GM18505 (cell line): ENCODE results near the gene KIF1C.

Experiments used
- ATAC-seq: cut with Tn5 transposase; IDR thresholded peaks from one replicate; pipeline ENCODE4 v1.9.1; 2021; ENCODE audit not compliant: unreplicated experiment
- POLR2A ChIP-seq: IDR thresholded peaks from 4 replicates; pipeline ENCODE4 v1.6.1; 2011; ENCODE audit warnings: borderline replicate concordance; ENCODE audit not compliant: insufficient read depth, insufficient read length; ENCODE audit errors: extremely low read depth

The KIF1C gene

GRCh38 chr17:4997302-4998026 is at the start of gene KIF1C, which contains the start of gene INCA1:
KIF1C (plus strand) TSS chr17:4997950; CDS start chr17:5000247, 2,297 bp downstream.
INCA1 (minus strand) TSS chr17:4997522; CDS start chr17:4994437, 3,085 bp downstream.
- ATAC-seq: peak; percentile 77
- peak; percentile 40 for TF ChIP-seq POLR2A

GRCh38 chr17:4948166-4948930 is 49.4 kb upstream of the KIF1C start, which contains the start of gene PFN1:
PFN1 (minus strand) TSS chr17:4948530; CDS start chr17:4948394, 136 bp downstream.
- peak; percentile 20 for ATAC-seq

GRCh38 chr17:4948931-4949320 is 48.8 kb upstream of the KIF1C start:
- ATAC-seq: peak; percentile 29
- peak; percentile 55 for TF ChIP-seq POLR2A

More at GRCh38 chr17:4948166-4948930, 49.4 kb upstream of the KIF1C start, which contains the start of gene PFN1:
- peak; percentile 94 for TF ChIP-seq POLR2A

- peak; percentile 61 for TF ChIP-seq POLR2A
- ATAC-seq: peak; percentile 20
These were observed 48.3 kb upstream of the KIF1C start for GRCh38 chr17:4949321-4950074.

- peak; percentile 3 for ATAC-seq
- peak; percentile 41 for TF ChIP-seq POLR2A
These were observed 47.5 kb upstream of the KIF1C start for GRCh38 chr17:4950075-4950745.

- ATAC-seq: no peak
- TF ChIP-seq POLR2A: no peak
These were observed 47.0 kb upstream of the KIF1C start, which contains the start of gene ENO3 for GRCh38 chr17:4950746-4951204. ENO3 (plus strand) TSS chr17:4951119; CDS start chr17:4951830, 711 bp downstream.

- no peak for TF ChIP-seq POLR2A
- ATAC-seq: no peak
These were observed 46.3 kb upstream of the KIF1C start for GRCh38 chr17:4951486-4951885.

GRCh38 chr17:4953451-4953961 is 44.2 kb upstream of the KIF1C start:
- ATAC-seq: no peak
- TF ChIP-seq POLR2A: no peak

- TF ChIP-seq POLR2A: no peak
These were observed 42.7 kb upstream of the KIF1C start for GRCh38 chr17:4955091-4955490.

GRCh38 chr17:4956493-4957061 is 41.2 kb upstream of the KIF1C start:
- TF ChIP-seq POLR2A: no peak
- no peak for ATAC-seq

More at GRCh38 chr17:4955091-4955490, 42.7 kb upstream of the KIF1C start:
- no peak for ATAC-seq

GRCh38 chr17:4958102-4958501 is 39.6 kb upstream of the KIF1C start:
- no peak for ATAC-seq
- no peak for TF ChIP-seq POLR2A
